OCI-LY7 (cell line): ENCODE data around the gene ZNF81. TPM values are rescaled to one million over a fixed set of nuclear protein-coding genes. Genes with fewer than 3 reads are reported as not detected.
"Not testable (repeated sequence)": the region's sequence is repeated elsewhere in the genome, so short reads cannot be mapped to it uniquely, and the experiment has no call there.

ENCODE experiments used
- BruUV-seq: library from RNA; stranded (reverse); fragments of 400-500 nt; replicated peaks from 2 replicates; lab custom pipeline; 2021; lab: Mats Ljungman, UMichigan
- CTCF ChIA-PET: fragments of 300-600 bp; sonication (Branson Sonifier 250); formaldehyde crosslinking; loops from one replicate; lab custom pipeline; 2022; ENCODE audit warnings: antibody characterized with exemption; ENCODE audit not compliant: unreplicated experiment; lab: Charles Lee
- POLR2A ChIA-PET: fragments of 300-600 bp; sonication (Branson Sonifier 250); formaldehyde crosslinking; loops from one replicate; lab custom pipeline; 2022; ENCODE audit warnings: antibody characterized with exemption; lab: Charles Lee
- DNase-seq: peaks from one replicate; pipeline ENCODE4 v3.0.0-alpha.2; 2015; ENCODE audit warnings: low spot score
- H2AFZ ChIP-seq: fragments of 200-600 bp; sonication (generic), shearing (Covaris generic); 2 replicates; pipeline ENCODE4 v1.6.1; 2014; ENCODE audit warnings: mild to moderate bottlenecking, antibody characterized with exemption, low read length, moderate library complexity
- H3K27ac ChIP-seq: fragments of 200-600 bp; sonication (generic); 2 replicates; pipeline ENCODE4 v1.5.1; 2014; ENCODE audit warnings: mixed run types, low read depth, mild to moderate bottlenecking, moderate library complexity, low read length, inconsistent platforms; ENCODE audit not compliant: poor library complexity, severe bottlenecking
- H3K36me3 ChIP-seq: fragments of 200-600 bp; sonication (generic); 2 replicates; pipeline ENCODE4 v1.6.1; 2014; ENCODE audit warnings: mild to moderate bottlenecking, antibody characterized with exemption, low read length, moderate library complexity, mixed read lengths; ENCODE audit not compliant: insufficient read depth
- H3K4me1 ChIP-seq: fragments of 200-600 bp; sonication (generic); 2 replicates; pipeline ENCODE4 v1.5.1; 2014; ENCODE audit warnings: mild to moderate bottlenecking, low read length; ENCODE audit not compliant: insufficient read depth, poor library complexity, severe bottlenecking
- H3K4me2 ChIP-seq: fragments of 200-600 bp; sonication (generic); 2 replicates; pipeline ENCODE4 v1.6.1; 2014; ENCODE audit warnings: mild to moderate bottlenecking, low read length
- H3K4me3 ChIP-seq: fragments of 200-600 bp; sonication (generic); 2 replicates; pipeline ENCODE4 v1.5.1; 2014; ENCODE audit warnings: mild to moderate bottlenecking, low read depth, low read length; ENCODE audit not compliant: poor library complexity, severe bottlenecking
- H3K79me2 ChIP-seq: fragments of 200-600 bp; sonication (generic); 2 replicates; pipeline ENCODE4 v1.6.1; 2016; ENCODE audit warnings: low read depth, mild to moderate bottlenecking, low read length, moderate library complexity, mixed read lengths; ENCODE audit not compliant: insufficient read depth
- H3K9me2 ChIP-seq: fragments of 200-600 bp; sonication (generic); 2 replicates; pipeline ENCODE4 v1.6.1; 2016; ENCODE audit warnings: mild to moderate bottlenecking, low read length, mixed read lengths; ENCODE audit not compliant: insufficient read depth
- H3K9me3 ChIP-seq: fragments of 200-600 bp; sonication (generic); 2 replicates; pipeline ENCODE4 v1.6.1; 2014; ENCODE audit warnings: mild to moderate bottlenecking, mixed run types, low read length, mixed read lengths
- H4K20me1 ChIP-seq: fragments of 200-600 bp; sonication (generic); 2 replicates; pipeline ENCODE4 v1.6.1; 2014; ENCODE audit warnings: mild to moderate bottlenecking, antibody characterized with exemption, low read length, moderate library complexity, mixed read lengths; ENCODE audit not compliant: insufficient read depth
- EZH2phosphoT487 ChIP-seq: fragments of 200-600 bp; sonication (generic); IDR thresholded peaks from 2 replicates; pipeline ENCODE4 v1.6.1; 2018; ENCODE audit warnings: low read depth, borderline replicate concordance, mild to moderate bottlenecking, mixed run types, antibody characterized with exemption, low read length, moderate library complexity, mixed read lengths
- intact Hi-C: fragments of 100-400 bp; cut with micrococcal nuclease; formaldehyde crosslinking; loops from one replicate; pipeline ENCODE4 v1.10.0; 2022; ENCODE audit not compliant: unreplicated experiment
- total RNA-seq, 2 experiments: library from RNA; depleted of rRNA in 1 of 2; stranded (reverse); fragments of >200 nt in 1 of 2; shearing (Covaris generic) in 1 of 2; gene quantifications; 2 replicates each; pipeline ENCODE4 v1.2.3, GENCODE V29; 2014 to 2022
- TF ChIP-seq, protein P1 (sequence below): fragments of 200-600 bp; sonication (generic); conservative IDR thresholded peaks from 2 replicates; pipeline ENCODE4 v1.5.1; 2014; ENCODE audit warnings: mild to moderate bottlenecking, antibody characterized with exemption, low read length, moderate library complexity, mixed read lengths

The ZNF81 gene
- total RNA-seq, 2 experiments from 2014 or later, result 7.1 to 12.8 TPM

DNA sequence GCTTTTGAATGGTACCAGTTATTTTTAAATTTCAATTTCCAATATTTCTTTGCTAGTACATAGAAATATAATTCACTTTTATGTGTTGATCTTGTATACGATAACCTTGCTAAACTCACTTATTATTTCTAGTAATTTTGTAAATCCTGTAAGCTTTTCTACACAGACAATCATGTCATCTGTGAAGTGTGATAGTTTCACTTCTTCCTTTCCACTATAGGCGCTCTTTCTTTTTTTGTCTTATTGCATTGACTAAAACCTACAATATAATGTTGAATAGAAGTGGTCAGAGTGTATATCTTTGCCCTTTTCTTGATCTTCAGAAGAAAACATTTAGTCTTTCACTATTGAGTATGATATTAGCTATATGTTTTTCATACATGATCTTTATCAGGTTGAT is 90.5 kb downstream of the ZNF81 start:
- Histone ChIP-seq H3K4me3 (peak overlapping the region; percentile 34), H3K9me2 (no peaks in the 10 kb centered on the region), H3K36me3 (no peaks in the 10 kb centered on the region; the same call in 1 of the 2 replicates), H3K4me1 (peaks cover 26% of the 10 kb centered on the region), H4K20me1 (no peaks in the 10 kb centered on the region), H3K9me3 (peaks cover 7% of the 10 kb centered on the region; the same call in 1 of the 2 replicates), H3K79me2 (no peaks in the 10 kb centered on the region), H2AFZ (no peak overlapping the region; the same call in 1 of the 2 replicates), H3K27ac (peak overlapping the region; percentile 57), H3K4me2 (peak overlapping the region; percentile 54)
- intact Hi-C loops, result loop anchor here (5.0 kb wide), 1 partner anchor 90 kb away; the partner anchor contains the start of gene ZNF81
- POLR2A ChIA-PET, result interaction anchor here (0.6 to 1.4 kb wide), 2 partner anchors 27 to 277 kb away, joined by 4 to 5 read pairs; no protein-coding TSS in a partner anchor
- peak; percentile 36 for DNase-seq
- CTCF ChIA-PET, result no interaction called here
- no peak for TF ChIP-seq EZH2phosphoT487
- TF ChIP-seq, protein P1, sequence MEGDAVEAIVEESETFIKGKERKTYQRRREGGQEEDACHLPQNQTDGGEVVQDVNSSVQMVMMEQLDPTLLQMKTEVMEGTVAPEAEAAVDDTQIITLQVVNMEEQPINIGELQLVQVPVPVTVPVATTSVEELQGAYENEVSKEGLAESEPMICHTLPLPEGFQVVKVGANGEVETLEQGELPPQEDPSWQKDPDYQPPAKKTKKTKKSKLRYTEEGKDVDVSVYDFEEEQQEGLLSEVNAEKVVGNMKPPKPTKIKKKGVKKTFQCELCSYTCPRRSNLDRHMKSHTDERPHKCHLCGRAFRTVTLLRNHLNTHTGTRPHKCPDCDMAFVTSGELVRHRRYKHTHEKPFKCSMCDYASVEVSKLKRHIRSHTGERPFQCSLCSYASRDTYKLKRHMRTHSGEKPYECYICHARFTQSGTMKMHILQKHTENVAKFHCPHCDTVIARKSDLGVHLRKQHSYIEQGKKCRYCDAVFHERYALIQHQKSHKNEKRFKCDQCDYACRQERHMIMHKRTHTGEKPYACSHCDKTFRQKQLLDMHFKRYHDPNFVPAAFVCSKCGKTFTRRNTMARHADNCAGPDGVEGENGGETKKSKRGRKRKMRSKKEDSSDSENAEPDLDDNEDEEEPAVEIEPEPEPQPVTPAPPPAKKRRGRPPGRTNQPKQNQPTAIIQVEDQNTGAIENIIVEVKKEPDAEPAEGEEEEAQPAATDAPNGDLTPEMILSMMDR, result no peak
- no TSS peak for BruUV-seq

DNA sequence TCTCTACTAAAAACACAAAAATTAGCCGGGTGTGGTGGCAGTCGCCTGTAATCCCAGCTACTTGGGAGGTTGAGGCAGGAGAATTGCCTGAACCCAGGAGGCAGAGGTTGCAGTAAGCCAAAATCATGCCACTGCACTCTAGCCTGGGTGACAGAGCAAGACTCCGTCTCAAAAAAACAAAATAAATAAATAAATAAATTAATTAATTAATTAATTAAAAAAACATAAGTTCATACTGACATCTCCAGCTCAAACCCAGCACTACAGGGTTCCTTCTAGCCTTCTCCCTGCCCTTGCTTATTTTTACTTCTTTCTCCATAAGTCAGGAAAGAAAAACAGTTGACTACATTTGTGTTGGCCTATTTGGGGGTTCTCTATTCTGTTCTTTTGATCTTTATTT is 95.3 kb downstream of the ZNF81 start:
- DNase-seq, H3K79me2 ChIP-seq, H3K36me3 ChIP-seq, H3K4me2 ChIP-seq, CTCF ChIA-PET, H3K9me3 ChIP-seq, H2AFZ ChIP-seq, H3K4me3 ChIP-seq, H3K27ac ChIP-seq, BruUV-seq, H3K9me2 ChIP-seq, H4K20me1 ChIP-seq: not testable (repeated sequence)
- POLR2A ChIA-PET, result interaction anchor here (0.6 to 1.2 kb wide), 2 partner anchors 15 to 339 kb away, joined by 3 to 5 read pairs; no protein-coding TSS in a partner anchor
- peaks cover 35% of the 10 kb centered on the region for H3K4me1 ChIP-seq
- intact Hi-C loops, result loop anchor here (10.0 kb wide), 1 partner anchor 277 kb away; the partner anchor contains the start of genes ELK1 and UXT

DNA sequence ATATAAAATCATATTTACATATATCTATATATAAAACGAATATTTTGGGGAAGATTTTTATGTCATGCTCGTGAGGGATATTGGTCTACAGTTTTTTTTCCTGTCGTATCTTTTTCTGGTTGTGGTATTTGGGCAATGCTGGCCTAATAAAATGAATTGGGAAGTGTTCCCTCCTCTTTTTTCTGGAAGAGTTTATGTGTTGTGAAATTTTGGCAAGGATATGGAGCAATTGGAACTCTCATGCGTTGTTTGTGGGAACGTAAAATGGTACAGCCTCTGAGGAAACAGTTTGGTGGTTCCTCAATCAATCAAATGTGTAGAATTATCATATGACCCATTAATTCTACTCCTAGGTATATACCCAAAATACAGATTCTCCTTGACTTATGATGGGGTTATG is 97.2 kb downstream of the ZNF81 start:
- Histone ChIP-seq H3K9me2 (no peaks in the 10 kb centered on the region), H4K20me1 (no peaks in the 10 kb centered on the region), H3K79me2 (no peaks in the 10 kb centered on the region), H3K36me3 (peaks cover 5% of the 10 kb centered on the region; the same call in 1 of the 2 replicates), H3K4me2 (no peak overlapping the region), H3K4me3 (no peak overlapping the region), H3K9me3 (peaks cover 11% of the 10 kb centered on the region; the same call in 1 of the 2 replicates), H3K4me1 (peaks cover 31% of the 10 kb centered on the region), H2AFZ (no peak overlapping the region), H3K27ac (no peak overlapping the region)
- BruUV-seq, result no TSS peak
- TF ChIP-seq, protein P1, result no peak
- TF ChIP-seq EZH2phosphoT487, result no peak
- POLR2A ChIA-PET, result no interaction called here
- no peak for DNase-seq
- intact Hi-C loops, result loop anchor here (10.0 kb wide), 1 partner anchor 279 kb away; the partner anchor contains the start of genes ELK1 and UXT
- CTCF ChIA-PET, result no interaction called here
